GM23248 (cell line): ENCODE results near the gene MORN4. TPM values are rescaled to one million over a fixed set of nuclear protein-coding genes. Genes with fewer than 3 reads are reported as not detected.
A peak's percentile ranks its signal among the peaks of the same experiment; 100 is the strongest.

Experiments used
- DNase-seq: peaks from one replicate; pipeline ENCODE4 v3.0.0-alpha.2; 2015
- H2AFZ ChIP-seq: fragments of 200-600 bp; sonication (generic); 2 replicates; pipeline ENCODE4 v1.6.1; 2016; ENCODE audit warnings: antibody characterized with exemption
- H3F3A ChIP-seq: fragments of 200-600 bp; sonication (generic); 2 replicates; pipeline ENCODE4 v1.6.1; 2016; ENCODE audit warnings: mild to moderate bottlenecking, antibody characterized with exemption, mixed run types; ENCODE audit not compliant: insufficient read depth
- H3K27ac ChIP-seq: fragments of 200-600 bp; sonication (generic); 2 replicates; pipeline ENCODE4 v1.5.1; 2016; ENCODE audit warnings: mild to moderate bottlenecking
- H3K27me3 ChIP-seq: fragments of 200-600 bp; sonication (generic); replicated peaks from 2 replicates; pipeline ENCODE4 v1.6.1; 2016; ENCODE audit warnings: mild to moderate bottlenecking; ENCODE audit not compliant: insufficient read depth
- H3K36me3 ChIP-seq: fragments of 200-600 bp; sonication (generic); 2 replicates; pipeline ENCODE4 v1.6.1; 2016; ENCODE audit warnings: low read depth, mild to moderate bottlenecking
- H3K4me1 ChIP-seq: fragments of 200-600 bp; sonication (generic); 2 replicates; pipeline ENCODE4 v1.6.1; 2016; ENCODE audit warnings: mild to moderate bottlenecking; ENCODE audit not compliant: insufficient read depth
- H3K4me2 ChIP-seq: fragments of 200-600 bp; sonication (generic); one replicate; pipeline ENCODE4 v1.6.1; 2016; ENCODE audit warnings: mild to moderate bottlenecking; ENCODE audit not compliant: unreplicated experiment
- H3K4me3 ChIP-seq: fragments of 200-600 bp; sonication (generic); 2 replicates; pipeline ENCODE4 v1.5.1; 2016; ENCODE audit warnings: mild to moderate bottlenecking
- H3K79me2 ChIP-seq: fragments of 200-600 bp; sonication (generic); 2 replicates; pipeline ENCODE4 v1.6.1; 2016; ENCODE audit warnings: mild to moderate bottlenecking; ENCODE audit not compliant: insufficient read depth
- H3K9ac ChIP-seq: fragments of 200-600 bp; sonication (generic); 2 replicates; pipeline ENCODE4 v1.6.1; 2016; ENCODE audit warnings: mild to moderate bottlenecking
- H3K9me2 ChIP-seq: fragments of 200-600 bp; sonication (generic); 2 replicates; pipeline ENCODE4 v1.6.1; 2016; ENCODE audit warnings: mixed run types, mild to moderate bottlenecking, moderate library complexity; ENCODE audit not compliant: insufficient read depth
- H3K9me3 ChIP-seq: fragments of 200-600 bp; sonication (generic); one replicate; pipeline ENCODE4 v1.6.1; 2017; ENCODE audit warnings: low read depth
- H4K20me1 ChIP-seq: fragments of 200-600 bp; sonication (generic); 2 replicates; pipeline ENCODE4 v1.6.0; 2016; ENCODE audit not compliant: insufficient read depth
- EZH2 ChIP-seq: fragments of 200-600 bp; sonication (generic); IDR thresholded peaks from 2 replicates; pipeline ENCODE4 v1.6.1; 2018; ENCODE audit warnings: antibody characterized with exemption, mild to moderate bottlenecking; ENCODE audit not compliant: insufficient read depth, poor library complexity, severe bottlenecking
- EZH2phosphoT487 ChIP-seq: fragments of 200-600 bp; sonication (generic); IDR thresholded peaks from 2 replicates; pipeline ENCODE4 v1.6.1; 2018; ENCODE audit warnings: antibody characterized with exemption, moderate library complexity, mild to moderate bottlenecking, low read depth; ENCODE audit not compliant: insufficient read depth
- WGBS, 2 experiments: methylation state at CpG; one replicate each; pipeline ENCODE4 v1.1.6; 2015 to 2017; ENCODE audit warnings: low lambda C conversion rate in 2 of 2, low coverage in 1 of 2; ENCODE audit errors: missing lambda C conversion rate in 2 of 2; 5-methylcytosine and 5-hydroxymethylcytosine counted together
- in situ Hi-C: fragments of 300-500 bp; cut with MboI; formaldehyde crosslinking; loops from 2 replicates; pipeline ENCODE4 v1.15.0; 2020
- polyA plus RNA-seq: library from polyadenylated mRNA; unstranded; fragments of >200 nt; fragmentation: Nextera tagmentation; extraction: Ambion mirVana; gene quantifications from 2 replicates; pipeline ENCODE4 v1.2.1, GENCODE V29; 2016
- total RNA-seq: library from RNA; depleted of rRNA; stranded (reverse); fragments of >200 nt; shearing (Covaris generic); gene quantifications from 2 replicates; pipeline ENCODE4 v1.2.3, GENCODE V29; 2014

MORN4 gene
- total and polyA plus RNA-seq, 2 experiments from 2014 or later = 7.9 to 19.8 TPM

DNA sequence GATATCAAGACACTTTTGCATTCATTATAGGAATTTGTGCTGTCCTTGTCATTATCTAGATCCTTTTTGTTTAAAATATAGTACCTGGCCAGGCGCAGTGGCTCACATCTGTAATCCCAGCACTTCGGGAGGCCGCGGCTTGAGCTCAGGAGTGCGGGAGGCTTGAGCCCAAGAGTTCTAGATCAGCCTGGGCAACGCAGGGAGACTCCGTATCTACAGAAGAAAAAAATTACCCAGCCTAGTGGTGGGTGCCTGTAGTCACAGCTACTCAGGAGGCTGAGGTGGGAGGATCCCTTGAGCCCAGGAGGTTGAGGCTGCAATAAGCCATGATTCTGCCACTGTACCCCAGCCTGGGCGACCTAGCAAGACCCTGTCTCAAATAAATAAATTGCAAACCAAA lies 621 bp upstream of the MORN4 start:
- peak; percentile 52 for DNase-seq
- H3K9me2 ChIP-seq = no peaks in the 10 kb centered on the region
- in situ Hi-C loops = no loop called here
- no peaks in the 10 kb centered on the region for H3K9me3 ChIP-seq
- WGBS, 2 experiments = 66 to 73% methylated on average over 8 of the region's 8 CpGs
- no peaks in the 10 kb centered on the region for H3K27me3 ChIP-seq
- no peaks in the 10 kb centered on the region for H3K36me3 ChIP-seq
- no peaks in the 10 kb centered on the region for H4K20me1 ChIP-seq
- peak overlapping the region; percentile 95 for H3K4me2 ChIP-seq
- TF ChIP-seq EZH2phosphoT487 (no peak), EZH2 (no peak)
- peak overlapping the region; percentile 100 for H2AFZ ChIP-seq
- H3K4me3 ChIP-seq = peak overlapping the region; percentile 89
- peaks cover 12% of the 10 kb centered on the region; the same call in 1 of the 2 replicates for H3K4me1 ChIP-seq
- peaks cover 12% of the 10 kb centered on the region for H3K79me2 ChIP-seq
- H3F3A ChIP-seq = no peaks in the 10 kb centered on the region
- peak overlapping the region; percentile 39 for H3K27ac ChIP-seq
- peak overlapping the region; percentile 81 for H3K9ac ChIP-seq

- H3K4me3 ChIP-seq = no peak overlapping the region
- H3F3A ChIP-seq = 0 out of 2 replicates have a peak, but pooled peaks cover 4% of the 10 kb centered on the region
- no peaks in the 10 kb centered on the region for H4K20me1 ChIP-seq
- H3K27ac ChIP-seq = no peak overlapping the region
- no peaks in the 10 kb centered on the region for H3K9me2 ChIP-seq
- no peaks in the 10 kb centered on the region for H3K36me3 ChIP-seq
- peaks cover 12% of the 10 kb centered on the region for H3K79me2 ChIP-seq
- H3K27me3 ChIP-seq = no peaks in the 10 kb centered on the region
- H2AFZ ChIP-seq = no peak overlapping the region
- TF ChIP-seq EZH2phosphoT487 = no peak
- no peak overlapping the region for H3K9ac ChIP-seq
- no peak overlapping the region for H3K4me2 ChIP-seq
- peak; percentile 55 for DNase-seq
- in situ Hi-C loops = no loop called here
- no peaks in the 10 kb centered on the region for H3K9me3 ChIP-seq
- peaks cover 12% of the 10 kb centered on the region; the same call in 1 of the 2 replicates for H3K4me1 ChIP-seq
Measured at GRCh38 chr10:97631098-97631497, 2.2 kb downstream of the MORN4 start.

- TF ChIP-seq EZH2 (no peak), EZH2phosphoT487 (no peak)
- Histone ChIP-seq H3K9me2 (no peaks in the 10 kb centered on the region), H3K9me3 (no peaks in the 10 kb centered on the region), H3K79me2 (peaks cover 12% of the 10 kb centered on the region), H3F3A (0 out of 2 replicates have a peak, but pooled peaks cover 4% of the 10 kb centered on the region), H3K27ac (no peak overlapping the region), H3K4me3 (no peak overlapping the region), H3K36me3 (no peaks in the 10 kb centered on the region), H3K9ac (no peak overlapping the region), H4K20me1 (no peaks in the 10 kb centered on the region), H3K4me1 (peaks cover 12% of the 10 kb centered on the region; the same call in 1 of the 2 replicates), H3K27me3 (no peaks in the 10 kb centered on the region), H3K4me2 (no peak overlapping the region), H2AFZ (no peak overlapping the region)
- in situ Hi-C loops = no loop called here
- 95% methylated on average over 5 of the region's 5 CpGs for WGBS, 2 experiments
- DNase-seq = no peak
Measured at GRCh38 chr10:97629289-97629688, 4.0 kb downstream of the MORN4 start.

- 88 to 97% methylated on average over 3 of the region's 3 CpGs for WGBS, 2 experiments
- in situ Hi-C loops = no loop called here
Measured at GRCh38 chr10:97628228-97628627, 5.1 kb downstream of the MORN4 start.

GRCh38 chr10:97627731-97628130 lies 5.6 kb downstream of the MORN4 start:
- in situ Hi-C loops = no loop called here
- Histone ChIP-seq H3K4me2 (no peak overlapping the region), H3K4me1 (peaks cover 12% of the 10 kb centered on the region; the same call in 1 of the 2 replicates), H3K27me3 (no peaks in the 10 kb centered on the region), H3K9ac (no peak overlapping the region), H3F3A (0 out of 2 replicates have a peak, but pooled peaks cover 4% of the 10 kb centered on the region), H3K36me3 (no peaks in the 10 kb centered on the region), H2AFZ (no peak overlapping the region), H3K9me2 (no peaks in the 10 kb centered on the region), H3K27ac (no peak overlapping the region), H4K20me1 (no peaks in the 10 kb centered on the region), H3K4me3 (no peak overlapping the region), H3K9me3 (no peaks in the 10 kb centered on the region), H3K79me2 (peaks cover 9% of the 10 kb centered on the region)
- 83 to 84% methylated on average over 4 of the region's 4 CpGs for WGBS, 2 experiments
- TF ChIP-seq EZH2 (no peak), EZH2phosphoT487 (no peak)
- DNase-seq = no peak

More at GRCh38 chr10:97628228-97628627, 5.1 kb downstream of the MORN4 start:
- no peak overlapping the region for H3K9ac ChIP-seq
- H3K9me2 ChIP-seq = no peaks in the 10 kb centered on the region
- H3K9me3 ChIP-seq = no peaks in the 10 kb centered on the region
- TF ChIP-seq EZH2 (no peak), EZH2phosphoT487 (no peak)
- H3K36me3 ChIP-seq = no peaks in the 10 kb centered on the region
- no peak overlapping the region for H2AFZ ChIP-seq
- H4K20me1 ChIP-seq = no peaks in the 10 kb centered on the region
- no peak overlapping the region for H3K4me2 ChIP-seq
- no peak for DNase-seq
- H3K27me3 ChIP-seq = no peaks in the 10 kb centered on the region
- peaks cover 12% of the 10 kb centered on the region for H3K79me2 ChIP-seq
- H3K4me1 ChIP-seq = peaks cover 12% of the 10 kb centered on the region; the same call in 1 of the 2 replicates
- 0 out of 2 replicates have a peak, but pooled peaks cover 4% of the 10 kb centered on the region for H3F3A ChIP-seq
- no peak overlapping the region for H3K4me3 ChIP-seq
- H3K27ac ChIP-seq = no peak overlapping the region
